Karpas-422 (cell line): ENCODE results near the gene ACTRT3. TPM values are rescaled to one million over a fixed set of nuclear protein-coding genes. Genes with fewer than 3 reads are reported as not detected.

Experiments
- DNase-seq: peaks from one replicate; pipeline ENCODE4 v3.0.0-alpha.2; 2015
- H2AFZ ChIP-seq: fragments of 200-600 bp; sonication (generic); 2 replicates; pipeline ENCODE4 v1.6.1; 2014; ENCODE audit warnings: antibody characterized with exemption, low read length, mixed read lengths
- H3K27ac ChIP-seq: fragments of 200-600 bp; sonication (generic); 2 replicates; pipeline ENCODE4 v1.5.1; 2014; ENCODE audit warnings: mild to moderate bottlenecking, low read length, moderate library complexity
- H3K27me3 ChIP-seq: fragments of 200-600 bp; sonication (generic); 2 replicates; pipeline ENCODE4 v1.6.1; 2014; ENCODE audit warnings: low read length, mixed read lengths
- H3K36me3 ChIP-seq: fragments of 200-600 bp; sonication (generic); 2 replicates; pipeline ENCODE4 v1.6.1; 2014; ENCODE audit warnings: low read length, mixed read lengths; ENCODE audit not compliant: insufficient read depth
- H3K4me1 ChIP-seq: fragments of 200-600 bp; sonication (generic); 2 replicates; pipeline ENCODE4 v1.6.1; 2014; ENCODE audit warnings: mild to moderate bottlenecking, low read length, mixed read lengths
- H3K4me2 ChIP-seq: fragments of 200-600 bp; sonication (generic); 2 replicates; pipeline ENCODE4 v1.6.1; 2014; ENCODE audit warnings: low read length, low read depth, mild to moderate bottlenecking; ENCODE audit not compliant: poor library complexity, severe bottlenecking
- H3K4me3 ChIP-seq: fragments of 200-600 bp; sonication (generic); 2 replicates; pipeline ENCODE4 v1.5.1; 2014; ENCODE audit warnings: mild to moderate bottlenecking, antibody characterized with exemption, low read length, mixed read lengths
- H3K79me2 ChIP-seq: fragments of 200-600 bp; sonication (generic); 2 replicates; pipeline ENCODE4 v1.6.1; 2014; ENCODE audit warnings: mild to moderate bottlenecking, low read length, mixed read lengths
- H3K9ac ChIP-seq: fragments of 200-600 bp; sonication (generic); 2 replicates; pipeline ENCODE4 v1.6.0; 2014; ENCODE audit warnings: low read length
- H3K9me2 ChIP-seq: fragments of 200-600 bp; sonication (generic), shearing (Covaris generic); replicated peaks from 2 replicates; pipeline ENCODE4 v1.6.0; 2014; ENCODE audit warnings: mild to moderate bottlenecking, low read length, moderate library complexity; ENCODE audit not compliant: insufficient read depth
- H3K9me3 ChIP-seq: fragments of 300-700, 200-600 bp; sonication (generic); 2 replicates; pipeline ENCODE4 v1.6.1; 2014; ENCODE audit warnings: low read length, mixed read lengths
- H4K20me1 ChIP-seq: fragments of 200-600 bp; sonication (generic); 2 replicates; pipeline ENCODE4 v1.6.1; 2014; ENCODE audit warnings: mild to moderate bottlenecking, antibody characterized with exemption, low read length, low read depth; ENCODE audit not compliant: insufficient read depth
- total RNA-seq: library from RNA; depleted of rRNA; stranded (reverse); fragments of >200 nt; shearing (Covaris generic); gene quantifications from 2 replicates; pipeline ENCODE4 v1.2.3, GENCODE V29; 2014; ENCODE audit warnings: low replicate concordance

Gene ACTRT3
- total RNA-seq, 1 experiment from 2014 or later: 4.2 TPM

- Histone ChIP-seq H3K9me2 (no peaks in the 10 kb centered on the region), H3K9ac (no peak overlapping the region), H3K4me1 (peaks cover 7% of the 10 kb centered on the region), H3K27me3 (no peaks in the 10 kb centered on the region), H3K79me2 (peaks cover 53% of the 10 kb centered on the region), H3K4me2 (no peak overlapping the region), H3K36me3 (peaks cover 86% of the 10 kb centered on the region), H2AFZ (no peak overlapping the region), H4K20me1 (no peaks in the 10 kb centered on the region), H3K4me3 (no peak overlapping the region), H3K27ac (no peak overlapping the region), H3K9me3 (no peaks in the 10 kb centered on the region)
- no peak for DNase-seq
Measured at GRCh38 chr3:169780742-169781141, 11.4 kb upstream of the ACTRT3 start.

- Histone ChIP-seq H3K36me3 (peaks cover 75% of the 10 kb centered on the region), H3K27me3 (no peaks in the 10 kb centered on the region), H3K4me1 (peaks cover 26% of the 10 kb centered on the region), H3K79me2 (peaks cover 78% of the 10 kb centered on the region), H3K4me3 (no peak overlapping the region), H3K9me2 (no peaks in the 10 kb centered on the region), H4K20me1 (no peaks in the 10 kb centered on the region), H3K9ac (no peak overlapping the region), H3K4me2 (no peak overlapping the region), H2AFZ (no peak overlapping the region), H3K27ac (no peak overlapping the region), H3K9me3 (no peaks in the 10 kb centered on the region)
- no peak for DNase-seq
Measured at GRCh38 chr3:169777822-169778221, 8.5 kb upstream of the ACTRT3 start.

- Histone ChIP-seq H4K20me1 (no peaks in the 10 kb centered on the region), H2AFZ (no peak overlapping the region), H3K9ac (peak overlapping the region; percentile 97), H3K27ac (no peak overlapping the region), H3K4me2 (peak overlapping the region; percentile 99), H3K36me3 (peaks cover 43% of the 10 kb centered on the region), H3K27me3 (no peaks in the 10 kb centered on the region), H3K9me3 (no peaks in the 10 kb centered on the region), H3K79me2 (peaks cover 58% of the 10 kb centered on the region), H3K4me1 (peaks cover 35% of the 10 kb centered on the region), H3K4me3 (peak overlapping the region; percentile 97), H3K9me2 (no peaks in the 10 kb centered on the region)
- DNase-seq: no peak
Measured at GRCh38 chr3:169774186-169774585, 4.8 kb upstream of the ACTRT3 start.

GRCh38 chr3:169772897-169773816 lies 3.8 kb upstream of the ACTRT3 start, which contains the start of gene MYNN:
TSS of gene MYNN (plus strand) at chr3:169773396. CDS start at chr3:169774296, 900 bp downstream.
- Histone ChIP-seq H3K4me3 (peak within 1 kb of the TSS; percentile 97), H4K20me1 (no peaks in the 10 kb centered on the region), H3K27ac (peak within 1 kb of the TSS; percentile 98), H3K27me3 (no peaks in the 10 kb centered on the region), H3K9me2 (no peaks in the 10 kb centered on the region), H3K9ac (peak within 1 kb of the TSS; percentile 97), H3K79me2 (peaks cover 48% of the 10 kb centered on the region), H3K9me3 (no peaks in the 10 kb centered on the region), H3K4me2 (peak within 1 kb of the TSS; percentile 99), H3K36me3 (peaks cover 34% of the 10 kb centered on the region), H3K4me1 (peaks cover 35% of the 10 kb centered on the region), H2AFZ (peak within 1 kb of the TSS; percentile 52; the same call in 1 of the 2 replicates)
- peak; percentile 96 for DNase-seq

GRCh38 chr3:169772305-169772896 lies 3.0 kb upstream of the ACTRT3 start:
- Histone ChIP-seq H3K9ac (peak overlapping the region; percentile 97), H3K27me3 (no peaks in the 10 kb centered on the region), H3K9me2 (no peaks in the 10 kb centered on the region), H3K36me3 (peaks cover 27% of the 10 kb centered on the region), H3K4me1 (peaks cover 35% of the 10 kb centered on the region), H2AFZ (peak overlapping the region; percentile 52; the same call in 1 of the 2 replicates), H3K4me3 (peak overlapping the region; percentile 97), H3K27ac (peak overlapping the region; percentile 98), H3K79me2 (peaks cover 40% of the 10 kb centered on the region), H4K20me1 (no peaks in the 10 kb centered on the region), H3K9me3 (no peaks in the 10 kb centered on the region), H3K4me2 (peak overlapping the region; percentile 99)
- peak; percentile 91 for DNase-seq

GRCh38 chr3:169771497-169772304 lies 2.3 kb upstream of the ACTRT3 start:
- peak; percentile 93 for DNase-seq
- no peaks in the 10 kb centered on the region for H3K27me3 ChIP-seq
- no peaks in the 10 kb centered on the region for H4K20me1 ChIP-seq
- peak overlapping the region; percentile 86 for H2AFZ ChIP-seq
- peak overlapping the region; percentile 98 for H3K27ac ChIP-seq
- H3K9me3 ChIP-seq: no peaks in the 10 kb centered on the region
- H3K4me1 ChIP-seq: peaks cover 35% of the 10 kb centered on the region
- H3K4me3 ChIP-seq: peak overlapping the region; percentile 97
- peak overlapping the region; percentile 97 for H3K9ac ChIP-seq
- peaks cover 24% of the 10 kb centered on the region; the same call in 1 of the 2 replicates for H3K36me3 ChIP-seq
- peak overlapping the region; percentile 99 for H3K4me2 ChIP-seq
- no peaks in the 10 kb centered on the region for H3K9me2 ChIP-seq
- peaks cover 33% of the 10 kb centered on the region for H3K79me2 ChIP-seq

GRCh38 chr3:169764882-169765612 lies 4.3 kb downstream of the ACTRT3 start, which contains the start of gene TERC:
TSS of gene TERC (minus strand) at chr3:169765060.
- peaks cover 23% of the 10 kb centered on the region for H3K4me1 ChIP-seq
- H3K4me2 ChIP-seq: peak within 1 kb of the TSS; percentile 99
- H3K36me3 ChIP-seq: no peaks in the 10 kb centered on the region
- no peaks in the 10 kb centered on the region for H3K79me2 ChIP-seq
- 0 out of 2 replicates have a peak within 1 kb of the TSS, but pooled peaks have one; percentile 23 for H2AFZ ChIP-seq
- no peaks in the 10 kb centered on the region for H4K20me1 ChIP-seq
- DNase-seq: peak; percentile 99
- H3K9ac ChIP-seq: peak within 1 kb of the TSS; percentile 99
- H3K9me2 ChIP-seq: no peaks in the 10 kb centered on the region
- H3K4me3 ChIP-seq: peak within 1 kb of the TSS; percentile 87
- no peaks in the 10 kb centered on the region for H3K27me3 ChIP-seq
- H3K9me3 ChIP-seq: no peaks in the 10 kb centered on the region
- H3K27ac ChIP-seq: peak within 1 kb of the TSS; percentile 90
